ENCODE results near the gene EML2. TPM values are rescaled to one million over a fixed set of nuclear protein-coding genes. Genes with fewer than 3 reads are reported as not detected.
"Not testable (repeated sequence)": the region's sequence is repeated elsewhere in the genome, so short reads cannot be mapped to it uniquely, and the experiment has no call there.

EML2 gene
- total RNA-seq, 1 donor from 2014 or later, result 27.1 TPM

GRCh38 chr19:45636902-45637301, 2.3 kb downstream of the EML2 start:
- H3K4me3 Mint-ChIP-seq (ENCODE audit: unreplicated experiment), result no peak overlapping the region
- TF ChIP-seq, protein P1, sequence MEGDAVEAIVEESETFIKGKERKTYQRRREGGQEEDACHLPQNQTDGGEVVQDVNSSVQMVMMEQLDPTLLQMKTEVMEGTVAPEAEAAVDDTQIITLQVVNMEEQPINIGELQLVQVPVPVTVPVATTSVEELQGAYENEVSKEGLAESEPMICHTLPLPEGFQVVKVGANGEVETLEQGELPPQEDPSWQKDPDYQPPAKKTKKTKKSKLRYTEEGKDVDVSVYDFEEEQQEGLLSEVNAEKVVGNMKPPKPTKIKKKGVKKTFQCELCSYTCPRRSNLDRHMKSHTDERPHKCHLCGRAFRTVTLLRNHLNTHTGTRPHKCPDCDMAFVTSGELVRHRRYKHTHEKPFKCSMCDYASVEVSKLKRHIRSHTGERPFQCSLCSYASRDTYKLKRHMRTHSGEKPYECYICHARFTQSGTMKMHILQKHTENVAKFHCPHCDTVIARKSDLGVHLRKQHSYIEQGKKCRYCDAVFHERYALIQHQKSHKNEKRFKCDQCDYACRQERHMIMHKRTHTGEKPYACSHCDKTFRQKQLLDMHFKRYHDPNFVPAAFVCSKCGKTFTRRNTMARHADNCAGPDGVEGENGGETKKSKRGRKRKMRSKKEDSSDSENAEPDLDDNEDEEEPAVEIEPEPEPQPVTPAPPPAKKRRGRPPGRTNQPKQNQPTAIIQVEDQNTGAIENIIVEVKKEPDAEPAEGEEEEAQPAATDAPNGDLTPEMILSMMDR (IDR thresholded peaks at IDR 0.05), result no peak
- H3K27me3 Mint-ChIP-seq (ENCODE audit: unreplicated experiment), result no peaks in the 10 kb centered on the region
- H3K9me3 Mint-ChIP-seq (ENCODE audit: unreplicated experiment), result no peaks in the 10 kb centered on the region
- no peak overlapping the region for H3K27ac Mint-ChIP-seq (ENCODE audit: unreplicated experiment)
- peaks cover 32% of the 10 kb centered on the region for H3K4me1 Mint-ChIP-seq (ENCODE audit: unreplicated experiment)
- peaks cover 3% of the 10 kb centered on the region for H3K36me3 Mint-ChIP-seq (ENCODE audit: unreplicated experiment)
- DNase-seq (ENCODE audit: extremely low spot score, unreplicated experiment), result no peak

GRCh38 chr19:45636275-45636674, 2.9 kb downstream of the EML2 start:
- no peak for DNase-seq (ENCODE audit: extremely low spot score, unreplicated experiment)
- Mint-ChIP-seq H3K27me3 (ENCODE audit: unreplicated experiment) (no peaks in the 10 kb centered on the region), H3K4me1 (ENCODE audit: unreplicated experiment) (peaks cover 26% of the 10 kb centered on the region), H3K4me3 (ENCODE audit: unreplicated experiment) (no peak overlapping the region), H3K36me3 (ENCODE audit: unreplicated experiment) (peaks cover 3% of the 10 kb centered on the region), H3K27ac (ENCODE audit: unreplicated experiment) (no peak overlapping the region), H3K9me3 (ENCODE audit: unreplicated experiment) (no peaks in the 10 kb centered on the region)
- TF ChIP-seq, protein P1 (IDR thresholded peaks at IDR 0.05), result no peak

- Mint-ChIP-seq H3K4me3 (ENCODE audit: unreplicated experiment) (no peak overlapping the region), H3K4me1 (ENCODE audit: unreplicated experiment) (peaks cover 12% of the 10 kb centered on the region), H3K9me3 (ENCODE audit: unreplicated experiment) (no peaks in the 10 kb centered on the region), H3K27me3 (ENCODE audit: unreplicated experiment) (no peaks in the 10 kb centered on the region), H3K36me3 (ENCODE audit: unreplicated experiment) (peaks cover 8% of the 10 kb centered on the region), H3K27ac (ENCODE audit: unreplicated experiment) (peak overlapping the region; percentile 90)
- TF ChIP-seq, protein P1 (IDR thresholded peaks at IDR 0.05), result no peak
- DNase-seq (ENCODE audit: extremely low spot score, unreplicated experiment), result peak; percentile 91
These were observed 6.6 kb downstream of the EML2 start for GRCh38 chr19:45632468-45633196.

DNA sequence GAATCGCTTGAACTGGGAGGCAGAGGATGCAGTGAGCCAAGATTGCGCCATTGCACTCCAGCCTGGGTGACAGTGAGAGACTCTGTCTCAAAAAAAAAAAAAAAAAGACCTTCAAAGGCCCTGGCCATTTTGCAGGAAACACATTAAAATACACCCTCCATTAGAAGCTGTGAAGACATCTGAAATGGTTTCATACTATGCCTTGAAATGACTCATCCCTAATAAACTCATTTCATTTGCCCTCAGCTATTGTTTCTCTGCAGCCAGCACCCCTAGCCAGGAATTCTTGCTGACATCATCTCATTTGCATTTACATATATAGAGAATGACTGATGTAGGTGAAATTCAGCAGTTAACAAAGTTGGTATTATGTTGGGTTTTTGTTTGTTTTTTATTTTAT, 8.7 kb downstream of the EML2 start:
- Mint-ChIP-seq H3K27ac (ENCODE audit: unreplicated experiment) (peak overlapping the region; percentile 60), H3K36me3 (ENCODE audit: unreplicated experiment) (peaks cover 15% of the 10 kb centered on the region), H3K4me3 (ENCODE audit: unreplicated experiment) (no peak overlapping the region), H3K4me1 (ENCODE audit: unreplicated experiment) (peaks cover 12% of the 10 kb centered on the region), H3K9me3 (ENCODE audit: unreplicated experiment) (no peaks in the 10 kb centered on the region), H3K27me3 (ENCODE audit: unreplicated experiment) (no peaks in the 10 kb centered on the region)
- TF ChIP-seq, protein P1 (IDR thresholded peaks at IDR 0.05), result no peak
- no peak for DNase-seq (ENCODE audit: extremely low spot score, unreplicated experiment)

GRCh38 chr19:45629704-45630103, 9.5 kb downstream of the EML2 start:
- TF ChIP-seq, protein P1 (IDR thresholded peaks at IDR 0.05), result no peak
- no peak overlapping the region for H3K4me3 Mint-ChIP-seq (ENCODE audit: unreplicated experiment)
- peaks cover 12% of the 10 kb centered on the region for H3K4me1 Mint-ChIP-seq (ENCODE audit: unreplicated experiment)

GRCh38 chr19:45628219-45628618, 11.0 kb downstream of the EML2 start:
- Mint-ChIP-seq H3K4me1 (ENCODE audit: unreplicated experiment) (peaks cover 12% of the 10 kb centered on the region), H3K36me3 (ENCODE audit: unreplicated experiment) (peaks cover 22% of the 10 kb centered on the region)
- not testable (repeated sequence) for H3K27ac Mint-ChIP-seq (ENCODE audit: unreplicated experiment); H3K9me3 Mint-ChIP-seq (ENCODE audit: unreplicated experiment); H3K4me3 Mint-ChIP-seq (ENCODE audit: unreplicated experiment); DNase-seq (ENCODE audit: extremely low spot score, unreplicated experiment); H3K27me3 Mint-ChIP-seq (ENCODE audit: unreplicated experiment)

More at GRCh38 chr19:45629704-45630103, 9.5 kb downstream of the EML2 start:
- Mint-ChIP-seq H3K27ac (ENCODE audit: unreplicated experiment) (peak overlapping the region; percentile 18), H3K27me3 (ENCODE audit: unreplicated experiment) (no peaks in the 10 kb centered on the region), H3K9me3 (ENCODE audit: unreplicated experiment) (no peaks in the 10 kb centered on the region), H3K36me3 (ENCODE audit: unreplicated experiment) (peaks cover 17% of the 10 kb centered on the region)
- DNase-seq (ENCODE audit: extremely low spot score, unreplicated experiment), result no peak
